Endothelial cell (in vitro differentiated cells): ENCODE measurements around the gene PHKB. TPM values are rescaled to one million over a fixed set of nuclear protein-coding genes. Genes with fewer than 3 reads are reported as not detected.

Experiments used
- DNase-seq: peaks from one replicate; pipeline ENCODE4 v3.0.0; 2021; ENCODE audit warnings: low spot score
- H3K27ac Mint-ChIP-seq: one replicate; pipeline ENCODE4 v1.8.0; 2021; ENCODE audit warnings: mixed read lengths, inconsistent platforms; ENCODE audit not compliant: unreplicated experiment
- H3K27me3 Mint-ChIP-seq: one replicate; pipeline ENCODE4 v1.8.0; 2021; ENCODE audit warnings: mild to moderate bottlenecking, moderate library complexity, mixed read lengths, inconsistent platforms; ENCODE audit not compliant: unreplicated experiment
- H3K36me3 Mint-ChIP-seq: one replicate; pipeline ENCODE4 v1.8.0; 2021; ENCODE audit warnings: mild to moderate bottlenecking, low read depth, mixed read lengths, inconsistent platforms; ENCODE audit not compliant: unreplicated experiment
- H3K4me1 Mint-ChIP-seq: one replicate; pipeline ENCODE4 v1.8.0; 2021; ENCODE audit warnings: mild to moderate bottlenecking, mixed read lengths, inconsistent platforms; ENCODE audit not compliant: unreplicated experiment
- H3K4me3 Mint-ChIP-seq: one replicate; pipeline ENCODE4 v1.8.0; 2021; ENCODE audit warnings: mild to moderate bottlenecking, mixed read lengths, inconsistent platforms; ENCODE audit not compliant: unreplicated experiment
- H3K9me3 Mint-ChIP-seq: one replicate; pipeline ENCODE4 v1.8.0; 2021; ENCODE audit warnings: mixed read lengths, inconsistent platforms; ENCODE audit not compliant: unreplicated experiment
- CTCF ChIP-seq: fragments of 200-600 bp; sonication (generic); IDR thresholded peaks from one replicate; pipeline ENCODE4 v1.5.0; 2021; ENCODE audit warnings: antibody characterized with exemption; ENCODE audit not compliant: unreplicated experiment
- total RNA-seq: library from RNA; stranded (reverse); fragmentation: NEBNext Ultra II Directional; extraction: Animal tissue kit (Norgen Biotek cat#: 25700); gene quantifications from one replicate; pipeline ENCODE4 v1.2.1, GENCODE V29; 2021; ENCODE audit not compliant: unreplicated experiment

The PHKB gene
- total RNA-seq, 1 donor from 2014 or later, result 125 TPM

GRCh38 chr16:47449788-47450187 is 11.3 kb upstream of the PHKB start:
- Mint-ChIP-seq H3K36me3 (peaks cover 15% of the 10 kb centered on the region), H3K27me3 (no peaks in the 10 kb centered on the region), H3K4me1 (no peaks in the 10 kb centered on the region), H3K27ac (no peak overlapping the region), H3K9me3 (no peaks in the 10 kb centered on the region), H3K4me3 (no peak overlapping the region)
- no peak for DNase-seq
- TF ChIP-seq CTCF, result no peak

GRCh38 chr16:47458331-47458730 is 2.8 kb upstream of the PHKB start:
- Mint-ChIP-seq H3K27me3 (peaks cover 19% of the 10 kb centered on the region), H3K36me3 (peaks cover 14% of the 10 kb centered on the region), H3K4me1 (peaks cover 39% of the 10 kb centered on the region), H3K9me3 (peaks cover 4% of the 10 kb centered on the region), H3K27ac (no peak overlapping the region), H3K4me3 (no peak overlapping the region)
- TF ChIP-seq CTCF, result no peak
- DNase-seq, result no peak

- Mint-ChIP-seq H3K4me3 (peak overlapping the region; percentile 99), H3K36me3 (peaks cover 14% of the 10 kb centered on the region), H3K27me3 (peaks cover 19% of the 10 kb centered on the region), H3K4me1 (peaks cover 51% of the 10 kb centered on the region), H3K9me3 (peaks cover 4% of the 10 kb centered on the region), H3K27ac (peak overlapping the region; percentile 99)
- DNase-seq, result no peak
- TF ChIP-seq CTCF, result no peak
Observed at GRCh38 chr16:47459603-47460002, 1.5 kb upstream of the PHKB start.

GRCh38 chr16:47460359-47460710 is 796 bp upstream of the PHKB start:
- H3K27me3 Mint-ChIP-seq, result peaks cover 19% of the 10 kb centered on the region
- H3K27ac Mint-ChIP-seq, result peak overlapping the region; percentile 99
- H3K9me3 Mint-ChIP-seq, result peaks cover 4% of the 10 kb centered on the region
- TF ChIP-seq CTCF, result no peak
- DNase-seq, result no peak
- H3K36me3 Mint-ChIP-seq, result peaks cover 14% of the 10 kb centered on the region
- peak overlapping the region; percentile 99 for H3K4me3 Mint-ChIP-seq
- H3K4me1 Mint-ChIP-seq, result peaks cover 57% of the 10 kb centered on the region

GRCh38 chr16:47461598-47462266 is 601 bp downstream of the PHKB start:
- peak overlapping the region; percentile 97 for H3K4me3 Mint-ChIP-seq
- TF ChIP-seq CTCF, result no peak
- peaks cover 10% of the 10 kb centered on the region for H3K36me3 Mint-ChIP-seq
- H3K4me1 Mint-ChIP-seq, result peaks cover 66% of the 10 kb centered on the region
- peak; percentile 54 for DNase-seq
- H3K9me3 Mint-ChIP-seq, result peaks cover 4% of the 10 kb centered on the region
- peak overlapping the region; percentile 96 for H3K27ac Mint-ChIP-seq
- H3K27me3 Mint-ChIP-seq, result peaks cover 17% of the 10 kb centered on the region
